HG03175 (cell line): Measurements from ENCODE around the gene TMIGD1.

Experiments used
- ATAC-seq: cut with Tn5 transposase; IDR thresholded peaks from one replicate; pipeline ENCODE4 v1.9.1; 2021; ENCODE audit warnings: mild to moderate bottlenecking, moderate library complexity; ENCODE audit not compliant: unreplicated experiment

The TMIGD1 gene

GRCh38 chr17:30333503-30334360 lies at the start of gene TMIGD1:
Gene TMIGD1, minus strand, starts transcription at chr17:30334057. Its CDS starts 1,924 bp downstream, at chr17:30332133.
- no peak for ATAC-seq

- ATAC-seq, result no peak
Observed at GRCh38 chr17:30382345-30382744, 48.5 kb upstream of the TMIGD1 start.

GRCh38 chr17:30381340-30381659 lies 47.4 kb upstream of the TMIGD1 start:
- ATAC-seq, result no peak

- ATAC-seq, result no peak
Observed at GRCh38 chr17:30380643-30381339, 46.9 kb upstream of the TMIGD1 start.

GRCh38 chr17:30379903-30380381 lies 46.1 kb upstream of the TMIGD1 start:
- peak; percentile 31 for ATAC-seq

- peak; percentile 16 for ATAC-seq
Observed at GRCh38 chr17:30379303-30379902, 45.5 kb upstream of the TMIGD1 start.

- ATAC-seq, result peak; percentile 93
Observed at GRCh38 chr17:30378825-30379302, 45.0 kb upstream of the TMIGD1 start, which contains the start of gene CPD. Gene CPD, plus strand, starts transcription at chr17:30378927. Its CDS starts 54 bp downstream, at chr17:30378981.

GRCh38 chr17:30378241-30378824 lies 44.5 kb upstream of the TMIGD1 start:
- no peak for ATAC-seq

GRCh38 chr17:30377574-30378240 lies 43.9 kb upstream of the TMIGD1 start:
- ATAC-seq, result no peak

- no peak for ATAC-seq
Observed at GRCh38 chr17:30376621-30377452, 43.0 kb upstream of the TMIGD1 start.

GRCh38 chr17:30375661-30376060 lies 41.8 kb upstream of the TMIGD1 start:
- ATAC-seq, result no peak

- ATAC-seq, result no peak
Observed at GRCh38 chr17:30372755-30373154, 38.9 kb upstream of the TMIGD1 start.

- no peak for ATAC-seq
Observed at GRCh38 chr17:30369995-30370394, 36.1 kb upstream of the TMIGD1 start.

- no peak for ATAC-seq
Observed at GRCh38 chr17:30368912-30369720, 35.3 kb upstream of the TMIGD1 start.

GRCh38 chr17:30366536-30366935 lies 32.7 kb upstream of the TMIGD1 start:
- no peak for ATAC-seq

GRCh38 chr17:30363715-30364202 lies 29.9 kb upstream of the TMIGD1 start:
- ATAC-seq, result peak; percentile 94

- ATAC-seq, result no peak
Observed at GRCh38 chr17:30361766-30362279, 28.0 kb upstream of the TMIGD1 start.

- no peak for ATAC-seq
Observed at GRCh38 chr17:30360086-30360808, 26.4 kb upstream of the TMIGD1 start.
